Heart left ventricle (tissue), 16 donors: ENCODE data around the gene RXFP3. TPM values are rescaled to one million over a fixed set of nuclear protein-coding genes. Genes with fewer than 3 reads are reported as not detected.
"Not testable (repeated sequence)": the region's sequence is repeated elsewhere in the genome, so short reads cannot be mapped to it uniquely, and the experiment has no call there.

Experiments
- ATAC-seq, 4 donors: fragments of 200-7000 bp; cut with Tn5 transposase; one replicate each; pipeline ENCODE4 v1.9.1; 2020 to 2022; ENCODE audit warnings: moderate library complexity in 4 of 4, mild to moderate bottlenecking in 3 of 4, moderate number of reproducible peaks in 1 of 4
- DNase-seq, 5 donors: peaks; one replicate each; pipeline ENCODE4 v3.0.0-alpha.2; 2020
- H3K27ac ChIP-seq, 12 donors: fragments of 200-600 bp; sonication (generic) in 4 of 12; one replicate each; pipeline versions ENCODE4 v1.5.0 to v1.8.0; 2016 to 2022; ENCODE audit warnings: mild to moderate bottlenecking in 2 of 12
- H3K27me3 ChIP-seq, 9 donors: fragments of 200-600 bp; sonication (generic) in 2 of 9; one replicate each; pipeline versions ENCODE4 v1.5.1 to v1.8.0; 2016 to 2022; ENCODE audit warnings: mild to moderate bottlenecking in 3 of 9
- H3K36me3 ChIP-seq, 9 donors: fragments of 200-600 bp; sonication (generic) in 2 of 9; one replicate each; pipeline versions ENCODE4 v1.5.0 to v1.8.0; 2018 to 2022; ENCODE audit warnings: mild to moderate bottlenecking in 2 of 9
- H3K4me1 ChIP-seq, 12 donors: fragments of 200-600 bp; sonication (generic) in 4 of 12; one replicate each; pipeline versions ENCODE4 v1.5.0 to v1.8.0; 2016 to 2022; ENCODE audit warnings: mild to moderate bottlenecking in 3 of 12
- H3K4me3 ChIP-seq, 12 donors: fragments of 200-600 bp; sonication (generic) in 4 of 12; one replicate each; pipeline versions ENCODE4 v1.5.0 to v1.8.0; 2017 to 2022; ENCODE audit warnings: mild to moderate bottlenecking in 9 of 12, moderate library complexity in 4 of 12
- H3K9me3 ChIP-seq, 12 donors: fragments of 200-600 bp; sonication (generic) in 4 of 12; one replicate each; pipeline versions ENCODE4 v1.5.0 to v1.8.0; 2016 to 2022; ENCODE audit warnings: mild to moderate bottlenecking in 1 of 12
- CTCF ChIP-seq, 12 donors: fragments of 200-600 bp; sonication (generic) in 4 of 12; IDR thresholded peaks; one replicate each; pipeline versions ENCODE4 v1.5.0 to v1.8.0; 2018 to 2022; ENCODE audit warnings: antibody characterized with exemption in 12 of 12, mild to moderate bottlenecking in 5 of 12
- POLR2A ChIP-seq, 2 donors: fragments of 450-650 bp; IDR thresholded peaks; one replicate each; pipeline ENCODE4 v1.6.1; 2017; ENCODE audit warnings: antibody characterized with exemption in 2 of 2, mild to moderate bottlenecking in 2 of 2, moderate library complexity in 2 of 2
- WGBS, 4 donors: extraction: QIAGEN DNeasy Blood & Tissue Kit in 2 of 4; methylation state at CpG; one replicate each; pipeline versions ENCODE4 v1.1.5 to v1.1.7; 2013 to 2018; 5-methylcytosine and 5-hydroxymethylcytosine counted together
- intact Hi-C, 10 donors: fragments of 100-400 bp; cut with DNase I; formaldehyde crosslinking; loops; one replicate each; pipeline versions ENCODE4 v1.11.1 to v1.14.2; 2022
- polyA plus RNA-seq, 2 donors: library from polyadenylated mRNA; stranded (reverse); fragments of 200-250 nt; gene quantifications; one replicate each; pipeline ENCODE4 v1.2.3, GENCODE V29; 2013
- total RNA-seq, 9 donors: library from RNA; depleted of rRNA in 2 of 9; stranded (reverse); fragments of >200 nt in 2 of 9; fragmentation: NEBNext Ultra II Directional in 3 of 9; extraction: Animal tissue kit (Norgen Biotek cat#: 25700) in 3 of 9; gene quantifications; one replicate each; pipeline versions ENCODE4 v1.1.0 to v1.2.4, GENCODE V29; 2016 to 2023
- donor health status: ischemic (EF 13 %, LVEDD 7.1; RV severe dilation, severe dysfunction).
- donor health status: healthy with polysubstance abuse.
- donor health status: DM: no; HTN: yes; CAD: no.
- donor health status: DM: no; HTN: no; CAD: no.
- donor health status: ischemic (EF 25% LVEDD 6.9; RV normal size, moderate dysfunction).
- donor health status: ischemic (EF 25% LVEDD 5.7; RV mildly dilated, moderate dysfunction).
- donor health status: healthy.
- donor health status: DM: yes; HTN: yes; CAD: no.
- donor health status: ischemic (EF 35%, LVEDD 5.7; RV mildly dilated, moderate dysfunction).
- donor health status: nonischemic (EF 11% LVEDD 7.7; RV severe dilation, severe dysfunction).
- donor health status: DM: yes; HTN: yes; CAD: no.
- donor health status: PGD.
- donor health status: ischemic (EF 29% LVEDD 5.4; RV normal size, mild dysfunction).
- donor health status: nonischemic (EF 23%, LVEDD 6.1; RV moderate dilation, normal function).

RXFP3 gene
- total and polyA plus RNA-seq, 11 donors: 0.03 TPM; not detected in 10

DNA sequence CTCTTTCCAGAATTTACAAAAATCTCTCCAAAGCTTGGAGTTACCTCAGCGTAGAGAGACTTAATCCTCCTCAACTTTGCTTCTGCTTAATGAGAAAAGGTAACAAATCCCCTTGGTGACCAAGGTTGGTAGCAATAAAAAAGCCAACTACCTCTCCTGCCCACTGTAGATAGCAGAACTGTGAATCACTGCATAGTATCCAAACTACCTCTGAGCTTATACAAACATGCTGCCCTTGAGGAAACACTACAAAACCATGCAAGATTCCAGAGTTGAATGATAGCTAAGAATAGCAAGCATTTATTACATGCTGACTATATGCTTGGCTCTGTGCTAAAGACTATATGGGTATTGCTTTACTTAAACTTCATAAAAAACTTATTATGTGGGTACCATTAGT, 41.6 kb upstream of the RXFP3 start:
- TF ChIP-seq POLR2A (IDR thresholded peaks at IDR 0.05) (no peak), CTCF (IDR thresholded peaks at IDR 0.05) (no peak)
- Histone ChIP-seq H3K4me1 (peaks cover 0 to 19% (median 5%) of the 10 kb centered on the region in 12 donors), H3K27me3 (peaks cover 0 to 39% (median 6%) of the 10 kb centered on the region in 9 donors), H3K36me3 (no peaks in the 10 kb centered on the region), H3K4me3 (no peak overlapping the region), H3K27ac (no peak overlapping the region), H3K9me3 (no peaks in the 10 kb centered on the region)
- DNase-seq (no peak), ATAC-seq (no peak)
- WGBS, 4 donors: 79 to 89% (median 82%) methylated on average over 1 of the region's 1 CpG
- intact Hi-C loops: loop anchor here in 1 of 10 donors (10.0 kb wide), 1 partner anchor 120 kb away; no protein-coding TSS in a partner anchor

- Histone ChIP-seq H3K27ac (no peak overlapping the region), H3K4me3 (no peak overlapping the region), H3K27me3 (no peaks in the 10 kb centered on the region), H3K4me1 (no peaks in the 10 kb centered on the region), H3K36me3 (no peaks in the 10 kb centered on the region), H3K9me3 (peaks cover 0 to 18% (median 12%) of the 10 kb centered on the region in 12 donors)
- DNase-seq (no peak), ATAC-seq (no peak)
- TF ChIP-seq POLR2A (IDR thresholded peaks at IDR 0.05) (no peak), CTCF (IDR thresholded peaks at IDR 0.05) (no peak)
- intact Hi-C loops: no loop called here
- 39 to 57% (median 53%) methylated on average over 1 of the region's 1 CpG for WGBS, 4 donors
Observed at GRCh38 chr5:33901156-33901555, 35.0 kb upstream of the RXFP3 start.

GRCh38 chr5:33903118-33903517, 33.1 kb upstream of the RXFP3 start:
- ATAC-seq (no peak), DNase-seq (no peak)
- WGBS, 4 donors: 92 to 100% (median 93%) methylated on average over 1 to 2 of the region's 2 CpGs
- Histone ChIP-seq H3K36me3 (no peaks in the 10 kb centered on the region), H3K27ac (no peak overlapping the region), H3K27me3 (no peaks in the 10 kb centered on the region), H3K9me3 (peaks cover 0 to 38% (median 26%) of the 10 kb centered on the region in 12 donors), H3K4me1 (no peaks in the 10 kb centered on the region), H3K4me3 (no peak overlapping the region)
- TF ChIP-seq POLR2A (IDR thresholded peaks at IDR 0.05) (no peak), CTCF (IDR thresholded peaks at IDR 0.05) (no peak)
- intact Hi-C loops: no loop called here

DNA sequence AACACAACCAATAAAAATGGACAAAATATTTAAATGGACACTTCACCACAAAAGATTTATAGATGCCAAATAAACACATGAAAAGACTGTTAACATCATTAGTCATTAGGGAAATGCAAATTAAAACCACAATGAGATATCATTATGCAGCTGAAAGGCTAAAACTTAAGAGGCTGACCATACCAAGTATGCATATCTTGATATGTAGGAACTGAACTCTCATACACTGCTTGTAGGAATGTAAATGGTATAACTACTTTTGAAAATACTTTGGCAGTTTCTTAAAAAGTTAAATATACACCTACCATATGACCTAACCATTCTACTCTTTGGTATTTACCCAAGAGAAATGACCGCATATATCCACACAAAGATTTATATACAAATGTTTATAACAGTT, 30.8 kb upstream of the RXFP3 start:
- no peak overlapping the region for H3K4me3 ChIP-seq
- 94 to 98% (median 97%) methylated on average over 1 of the region's 1 CpG for WGBS, 4 donors
- intact Hi-C loops: no loop called here
- H3K27me3 ChIP-seq: no peaks in the 10 kb centered on the region
- no peaks in the 10 kb centered on the region for H3K36me3 ChIP-seq
- DNase-seq: no peak
- no peak overlapping the region for H3K27ac ChIP-seq
- H3K9me3 ChIP-seq: peaks cover 0 to 44% (median 26%) of the 10 kb centered on the region in 12 donors
- no peak for ATAC-seq
- TF ChIP-seq CTCF (IDR thresholded peaks at IDR 0.05) (no peak), POLR2A (IDR thresholded peaks at IDR 0.05) (no peak)
- H3K4me1 ChIP-seq: no peaks in the 10 kb centered on the region

DNA sequence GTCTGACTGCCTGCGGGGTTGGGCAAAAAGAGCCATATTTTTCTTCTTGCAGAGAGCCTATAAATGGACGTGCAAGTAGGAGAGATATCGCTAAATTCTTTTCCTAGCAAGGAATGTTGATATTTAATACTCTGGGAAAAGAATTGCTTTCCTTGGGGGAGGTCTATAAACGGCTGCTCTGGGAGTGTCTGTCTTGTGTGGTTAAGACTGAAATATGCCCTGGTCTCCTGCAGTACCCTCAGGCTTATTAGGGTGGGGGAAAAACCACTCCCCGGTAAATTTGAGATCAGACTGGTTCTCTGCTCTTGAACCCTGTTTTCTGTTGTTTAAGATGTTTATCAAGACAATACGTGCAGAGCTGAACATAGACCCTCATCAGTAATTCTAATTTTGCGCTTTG, 29.9 kb upstream of the RXFP3 start:
- H3K4me3 ChIP-seq, H3K36me3 ChIP-seq, ATAC-seq, intact Hi-C loops, DNase-seq, H3K4me1 ChIP-seq, H3K27ac ChIP-seq, H3K27me3 ChIP-seq: not testable (repeated sequence)
- 80 to 82% (median 81%) methylated on average over 7 of the region's 7 CpGs for WGBS, 4 donors
- H3K9me3 ChIP-seq: peaks cover 0 to 44% (median 26%) of the 10 kb centered on the region in 12 donors

- peaks cover 0 to 28% (median 7%) of the 10 kb centered on the region in 12 donors for H3K9me3 ChIP-seq
- H3K4me3 ChIP-seq, H3K27me3 ChIP-seq, H3K27ac ChIP-seq, H3K36me3 ChIP-seq, H3K4me1 ChIP-seq, ATAC-seq, DNase-seq, intact Hi-C loops: not testable (repeated sequence)
- 92 to 95% (median 93%) methylated on average over 3 of the region's 3 CpGs for WGBS, 4 donors
Observed at GRCh38 chr5:33914844-33915243, 21.3 kb upstream of the RXFP3 start.
